ENCODE results near the gene FMOD. TPM values are rescaled to one million over a fixed set of nuclear protein-coding genes. Genes with fewer than 3 reads are reported as not detected.

Gene FMOD
- total RNA-seq, 1 donor = 0.86 TPM

GRCh38 chr1:203371288-203371687, 20.4 kb upstream of the FMOD start:
- no peak for TF ChIP-seq CTCF (IDR thresholded peaks at IDR 0.05; ENCODE audit: insufficient read depth, low read depth, low read length)
- no peak for DNase-seq (ENCODE audit: low read depth)
- H3K4me3 ChIP-seq (ENCODE audit: low read depth, low read length) = no peak overlapping the region

GRCh38 chr1:203369666-203370065, 18.7 kb upstream of the FMOD start:
- no peak overlapping the region for H3K4me3 ChIP-seq (ENCODE audit: low read depth, low read length)
- TF ChIP-seq CTCF (IDR thresholded peaks at IDR 0.05; ENCODE audit: insufficient read depth, low read depth, low read length) = no peak
- DNase-seq (ENCODE audit: low read depth) = no peak

GRCh38 chr1:203368624-203369451, 17.9 kb upstream of the FMOD start:
- TF ChIP-seq CTCF (IDR thresholded peaks at IDR 0.05; ENCODE audit: insufficient read depth, low read depth, low read length) = peak; percentile 60
- peak; percentile 98 for DNase-seq (ENCODE audit: low read depth)
- no peak overlapping the region for H3K4me3 ChIP-seq (ENCODE audit: low read depth, low read length)

- DNase-seq (ENCODE audit: low read depth) = no peak
- TF ChIP-seq CTCF (IDR thresholded peaks at IDR 0.05; ENCODE audit: insufficient read depth, low read depth, low read length) = no peak
- H3K4me3 ChIP-seq (ENCODE audit: low read depth, low read length) = no peak overlapping the region
These were observed 16.1 kb upstream of the FMOD start for GRCh38 chr1:203367057-203367456.

- no peak overlapping the region for H3K4me3 ChIP-seq (ENCODE audit: low read depth, low read length)
- DNase-seq (ENCODE audit: low read depth) = no peak
- TF ChIP-seq CTCF (IDR thresholded peaks at IDR 0.05; ENCODE audit: insufficient read depth, low read depth, low read length) = no peak
These were observed 15.6 kb upstream of the FMOD start for GRCh38 chr1:203366476-203366875.

GRCh38 chr1:203364806-203365205, 13.9 kb upstream of the FMOD start:
- H3K4me3 ChIP-seq (ENCODE audit: low read depth, low read length) = no peak overlapping the region
- DNase-seq (ENCODE audit: low read depth) = no peak
- TF ChIP-seq CTCF (IDR thresholded peaks at IDR 0.05; ENCODE audit: insufficient read depth, low read depth, low read length) = no peak
